OCI-LY1 (cell line): ENCODE measurements around the gene RBM28.

Source experiments
- H2AFZ ChIP-seq: fragments of 200-600 bp; sonication (generic), shearing (Covaris generic); 2 replicates; pipeline ENCODE4 v1.6.0; 2014; ENCODE audit warnings: antibody characterized with exemption, mild to moderate bottlenecking, low read length
- H3F3A ChIP-seq: fragments of 200-600 bp; sonication (generic), shearing (Covaris generic); 2 replicates; pipeline ENCODE4 v1.6.0; 2014; ENCODE audit warnings: mild to moderate bottlenecking, antibody characterized with exemption, low read length, moderate library complexity; ENCODE audit not compliant: insufficient read depth
- H3K27ac ChIP-seq: fragments of 200-600 bp; sonication (generic); 2 replicates; pipeline ENCODE4 v1.5.1; 2014; ENCODE audit warnings: low read length, mixed run types, mild to moderate bottlenecking, low read depth; ENCODE audit not compliant: poor library complexity, severe bottlenecking
- H3K27me3 ChIP-seq: fragments of 200-600 bp; sonication (generic); 2 replicates; pipeline ENCODE4 v1.6.0; 2014; ENCODE audit warnings: antibody characterized with exemption, mild to moderate bottlenecking, low read length, moderate library complexity; ENCODE audit not compliant: insufficient read depth
- H3K36me3 ChIP-seq: fragments of 200-600 bp; sonication (generic); 2 replicates; pipeline ENCODE4 v1.6.1; 2014; ENCODE audit warnings: mild to moderate bottlenecking, antibody characterized with exemption, low read length, moderate library complexity, mixed read lengths; ENCODE audit not compliant: insufficient read depth
- H3K4me1 ChIP-seq: fragments of 200-600 bp; sonication (generic); 2 replicates; pipeline ENCODE4 v1.5.1; 2014; ENCODE audit warnings: mild to moderate bottlenecking, low read length, moderate library complexity; ENCODE audit not compliant: insufficient read depth, severe bottlenecking
- H3K4me2 ChIP-seq: fragments of 200-600 bp; sonication (generic), shearing (Covaris generic); 2 replicates; pipeline ENCODE4 v1.6.1; 2014; ENCODE audit warnings: low read length
- H3K4me3 ChIP-seq: fragments of 200-600 bp; sonication (generic); 2 replicates; pipeline ENCODE4 v1.5.1; 2014; ENCODE audit warnings: low read length, low read depth, mild to moderate bottlenecking, mixed read lengths; ENCODE audit not compliant: poor library complexity, severe bottlenecking
- H3K79me2 ChIP-seq: fragments of 200-600 bp; shearing (Covaris generic); 2 replicates; pipeline ENCODE4 v1.6.1; 2016; ENCODE audit warnings: mixed run types, low read length, mixed read lengths; ENCODE audit not compliant: insufficient read depth
- H3K9ac ChIP-seq: fragments of 200-600 bp; sonication (generic), shearing (Covaris generic); 2 replicates; pipeline ENCODE4 v1.6.1; 2014; ENCODE audit warnings: mild to moderate bottlenecking, low read length, mixed read lengths
- H3K9me2 ChIP-seq: fragments of 200-600 bp; sonication (generic), shearing (Covaris generic); 2 replicates; pipeline ENCODE4 v1.6.1; 2014; ENCODE audit warnings: low read depth, mild to moderate bottlenecking, low read length, mixed read lengths
- H3K9me3 ChIP-seq: fragments of 200-600 bp; shearing (Covaris generic); 2 replicates; pipeline ENCODE4 v1.6.1; 2014; ENCODE audit warnings: low read length, mixed read lengths
- H4K20me1 ChIP-seq: fragments of 200-600 bp; sonication (generic), shearing (Covaris generic); 2 replicates; pipeline ENCODE4 v1.6.0; 2016; ENCODE audit warnings: mild to moderate bottlenecking, low read length; ENCODE audit not compliant: insufficient read depth
- EZH2 ChIP-seq: fragments of 200-600 bp; sonication (generic), shearing (Covaris generic); IDR thresholded peaks from 2 replicates; pipeline ENCODE4 v1.8.0; 2017; ENCODE audit warnings: borderline replicate concordance, mixed run types, mild to moderate bottlenecking, antibody characterized with exemption, low read length, moderate library complexity, mixed read lengths
- TF ChIP-seq, protein P1 (sequence below): fragments of 200-600 bp; sonication (generic), shearing (Covaris generic); IDR thresholded peaks from 2 replicates; pipeline ENCODE4 v1.5.1; 2017; ENCODE audit warnings: mild to moderate bottlenecking, antibody characterized with exemption, low read length, moderate library complexity, mixed read lengths

Gene RBM28, protein sequence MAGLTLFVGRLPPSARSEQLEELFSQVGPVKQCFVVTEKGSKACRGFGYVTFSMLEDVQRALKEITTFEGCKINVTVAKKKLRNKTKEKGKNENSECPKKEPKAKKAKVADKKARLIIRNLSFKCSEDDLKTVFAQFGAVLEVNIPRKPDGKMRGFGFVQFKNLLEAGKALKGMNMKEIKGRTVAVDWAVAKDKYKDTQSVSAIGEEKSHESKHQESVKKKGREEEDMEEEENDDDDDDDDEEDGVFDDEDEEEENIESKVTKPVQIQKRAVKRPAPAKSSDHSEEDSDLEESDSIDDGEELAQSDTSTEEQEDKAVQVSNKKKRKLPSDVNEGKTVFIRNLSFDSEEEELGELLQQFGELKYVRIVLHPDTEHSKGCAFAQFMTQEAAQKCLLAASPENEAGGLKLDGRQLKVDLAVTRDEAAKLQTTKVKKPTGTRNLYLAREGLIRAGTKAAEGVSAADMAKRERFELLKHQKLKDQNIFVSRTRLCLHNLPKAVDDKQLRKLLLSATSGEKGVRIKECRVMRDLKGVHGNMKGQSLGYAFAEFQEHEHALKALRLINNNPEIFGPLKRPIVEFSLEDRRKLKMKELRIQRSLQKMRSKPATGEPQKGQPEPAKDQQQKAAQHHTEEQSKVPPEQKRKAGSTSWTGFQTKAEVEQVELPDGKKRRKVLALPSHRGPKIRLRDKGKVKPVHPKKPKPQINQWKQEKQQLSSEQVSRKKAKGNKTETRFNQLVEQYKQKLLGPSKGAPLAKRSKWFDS

DNA sequence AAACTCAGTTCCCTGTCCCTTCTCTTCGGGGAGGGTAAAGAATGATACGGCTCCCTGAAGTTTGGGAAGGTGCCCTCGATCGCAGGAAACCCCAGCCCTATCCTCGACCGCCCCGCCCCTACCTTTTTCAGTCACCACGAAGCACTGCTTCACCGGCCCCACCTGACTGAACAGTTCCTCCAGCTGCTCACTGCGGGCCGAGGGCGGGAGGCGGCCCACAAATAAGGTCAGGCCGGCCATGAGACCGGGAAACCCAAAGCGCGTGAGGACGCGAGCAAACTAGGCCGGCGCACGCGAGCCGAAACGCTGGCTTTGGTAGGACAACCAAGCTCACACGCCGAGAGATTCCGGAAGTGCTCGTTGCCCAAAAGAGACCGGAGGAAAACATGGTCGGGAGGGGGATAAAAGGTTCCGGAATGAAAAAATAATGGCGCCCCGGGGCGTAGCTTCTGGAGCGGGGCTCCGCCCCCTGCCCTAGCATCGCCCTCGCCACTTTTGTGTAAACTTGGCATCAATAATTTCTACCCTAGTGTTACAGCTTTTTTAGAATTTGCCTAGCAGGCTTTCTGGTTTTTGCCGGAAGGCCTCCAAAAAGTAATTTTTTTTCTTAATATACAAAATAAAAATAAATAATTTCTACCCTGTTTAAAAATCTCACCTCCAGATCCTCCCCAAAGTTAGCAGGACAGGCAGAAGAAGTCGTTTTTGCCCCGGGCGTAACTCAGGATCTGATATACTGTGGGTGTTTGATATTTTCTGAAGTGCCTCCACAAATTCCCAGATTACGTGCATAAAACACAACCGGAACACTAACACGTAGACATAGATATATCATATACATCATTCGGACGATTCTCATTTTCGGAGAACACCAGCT is at the start of gene RBM28:
Gene RBM28 (minus strand): TSS at position 355 of the 877 bp plus-strand sequence. CDS start 115 bp downstream, at position 240.
- Histone ChIP-seq H2AFZ (peak within 1 kb of the TSS; percentile 99), H3K4me1 (peaks cover 21% of the 10 kb centered on the region), H3K9ac (peak within 1 kb of the TSS; percentile 79), H4K20me1 (no peaks in the 10 kb centered on the region), H3K27ac (peak within 1 kb of the TSS; percentile 80), H3K9me3 (no peaks in the 10 kb centered on the region), H3K79me2 (peaks cover 32% of the 10 kb centered on the region), H3K4me2 (peak within 1 kb of the TSS; percentile 91), H3F3A (no peaks in the 10 kb centered on the region), H3K4me3 (peak within 1 kb of the TSS; percentile 73), H3K27me3 (no peaks in the 10 kb centered on the region), H3K9me2 (no peaks in the 10 kb centered on the region), H3K36me3 (peaks cover 27% of the 10 kb centered on the region)
- TF ChIP-seq, protein P1, sequence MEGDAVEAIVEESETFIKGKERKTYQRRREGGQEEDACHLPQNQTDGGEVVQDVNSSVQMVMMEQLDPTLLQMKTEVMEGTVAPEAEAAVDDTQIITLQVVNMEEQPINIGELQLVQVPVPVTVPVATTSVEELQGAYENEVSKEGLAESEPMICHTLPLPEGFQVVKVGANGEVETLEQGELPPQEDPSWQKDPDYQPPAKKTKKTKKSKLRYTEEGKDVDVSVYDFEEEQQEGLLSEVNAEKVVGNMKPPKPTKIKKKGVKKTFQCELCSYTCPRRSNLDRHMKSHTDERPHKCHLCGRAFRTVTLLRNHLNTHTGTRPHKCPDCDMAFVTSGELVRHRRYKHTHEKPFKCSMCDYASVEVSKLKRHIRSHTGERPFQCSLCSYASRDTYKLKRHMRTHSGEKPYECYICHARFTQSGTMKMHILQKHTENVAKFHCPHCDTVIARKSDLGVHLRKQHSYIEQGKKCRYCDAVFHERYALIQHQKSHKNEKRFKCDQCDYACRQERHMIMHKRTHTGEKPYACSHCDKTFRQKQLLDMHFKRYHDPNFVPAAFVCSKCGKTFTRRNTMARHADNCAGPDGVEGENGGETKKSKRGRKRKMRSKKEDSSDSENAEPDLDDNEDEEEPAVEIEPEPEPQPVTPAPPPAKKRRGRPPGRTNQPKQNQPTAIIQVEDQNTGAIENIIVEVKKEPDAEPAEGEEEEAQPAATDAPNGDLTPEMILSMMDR: no peak
- no peak for TF ChIP-seq EZH2

DNA sequence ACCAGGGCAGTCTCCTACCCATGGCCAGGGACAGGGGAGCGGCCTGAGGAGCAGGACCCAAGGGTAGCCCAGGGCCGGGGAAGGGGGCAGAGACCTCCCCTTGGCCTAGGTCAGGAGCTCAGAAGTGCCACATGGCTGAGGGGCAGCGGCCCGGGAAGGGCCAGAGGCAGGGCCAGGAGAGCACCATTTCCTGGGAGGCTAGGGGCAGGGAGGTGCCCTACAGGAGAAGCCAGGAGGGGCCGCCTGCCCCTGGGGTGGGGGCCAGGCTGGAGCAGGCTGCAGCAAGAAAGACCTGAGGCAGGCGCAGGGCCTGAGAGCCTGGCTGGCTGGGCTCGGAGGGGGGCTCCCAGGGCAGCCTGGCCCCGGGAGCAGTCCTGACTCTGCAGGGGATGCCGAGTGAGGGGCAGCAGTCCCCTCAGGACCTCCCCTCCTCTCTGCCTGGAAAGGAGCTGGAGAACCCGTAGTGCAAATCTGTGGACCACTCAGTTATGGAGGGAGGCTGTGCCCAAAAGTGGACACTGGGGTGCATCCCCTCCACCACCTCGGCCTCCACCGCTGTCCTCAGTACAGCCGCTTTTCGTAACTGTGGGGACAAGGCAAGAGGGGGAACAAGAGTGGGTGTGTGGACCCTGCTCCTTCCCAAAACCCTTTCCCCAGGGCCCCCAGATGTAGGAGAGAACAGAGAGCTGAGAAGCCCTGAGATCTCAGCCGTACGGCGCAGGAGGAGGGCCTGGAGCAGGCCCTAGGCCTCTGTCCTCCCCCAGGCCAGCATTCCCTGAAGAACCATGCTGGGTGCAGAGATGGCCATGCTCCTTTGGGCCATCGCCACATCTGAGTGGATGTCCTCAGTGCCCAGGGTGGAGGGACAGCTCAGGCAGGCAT is 49.0 kb upstream of the RBM28 start:
- no peaks in the 10 kb centered on the region for H3K4me1 ChIP-seq
- H3K9ac ChIP-seq: no peak overlapping the region
- H3K9me2 ChIP-seq: no peaks in the 10 kb centered on the region
- H3F3A ChIP-seq: no peaks in the 10 kb centered on the region
- H3K27me3 ChIP-seq: no peaks in the 10 kb centered on the region
- no peak overlapping the region for H3K4me3 ChIP-seq
- H3K79me2 ChIP-seq: no peaks in the 10 kb centered on the region
- no peak overlapping the region for H2AFZ ChIP-seq
- no peaks in the 10 kb centered on the region for H4K20me1 ChIP-seq
- H3K27ac ChIP-seq: no peak overlapping the region
- H3K36me3 ChIP-seq: peaks cover 61% of the 10 kb centered on the region
- H3K4me2 ChIP-seq: no peak overlapping the region
- TF ChIP-seq, protein P1: no peak
- TF ChIP-seq EZH2: no peak
- no peaks in the 10 kb centered on the region for H3K9me3 ChIP-seq

DNA sequence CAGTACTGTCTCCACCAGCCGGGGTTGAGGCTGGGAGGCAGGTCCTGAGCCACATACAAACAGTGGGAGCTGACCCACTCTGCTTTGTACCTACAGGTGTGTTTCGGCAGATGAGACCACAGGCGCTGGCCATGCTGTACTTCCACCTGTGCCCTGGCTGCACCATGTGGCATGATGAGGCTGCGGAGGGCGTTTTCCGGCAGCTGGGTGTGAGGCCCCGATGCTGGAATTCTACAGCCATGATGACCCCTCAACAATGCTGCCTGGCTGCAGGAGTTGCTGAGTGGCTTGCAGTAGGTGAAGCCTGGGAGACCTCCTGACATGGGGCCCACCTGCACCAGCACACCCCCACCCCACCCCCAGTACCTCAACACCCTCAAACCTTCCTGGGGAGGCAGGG is 48.1 kb upstream of the RBM28 start:
- Histone ChIP-seq H2AFZ (no peak overlapping the region), H3K79me2 (no peaks in the 10 kb centered on the region), H3K4me3 (no peak overlapping the region), H3K36me3 (peaks cover 53% of the 10 kb centered on the region), H3K27ac (no peak overlapping the region), H4K20me1 (no peaks in the 10 kb centered on the region), H3F3A (no peaks in the 10 kb centered on the region), H3K9me2 (no peaks in the 10 kb centered on the region), H3K9me3 (no peaks in the 10 kb centered on the region), H3K4me1 (no peaks in the 10 kb centered on the region), H3K4me2 (no peak overlapping the region), H3K9ac (no peak overlapping the region), H3K27me3 (no peaks in the 10 kb centered on the region)
- TF ChIP-seq, protein P1: no peak
- TF ChIP-seq EZH2: no peak
